ENCODE measurements around the gene SEMA4C. TPM values are rescaled to one million over a fixed set of nuclear protein-coding genes. Genes with fewer than 3 reads are reported as not detected.

The SEMA4C gene
- polyA plus RNA-seq, 3 donors: 0.08 to 5.7 (median 0.21) TPM

DNA sequence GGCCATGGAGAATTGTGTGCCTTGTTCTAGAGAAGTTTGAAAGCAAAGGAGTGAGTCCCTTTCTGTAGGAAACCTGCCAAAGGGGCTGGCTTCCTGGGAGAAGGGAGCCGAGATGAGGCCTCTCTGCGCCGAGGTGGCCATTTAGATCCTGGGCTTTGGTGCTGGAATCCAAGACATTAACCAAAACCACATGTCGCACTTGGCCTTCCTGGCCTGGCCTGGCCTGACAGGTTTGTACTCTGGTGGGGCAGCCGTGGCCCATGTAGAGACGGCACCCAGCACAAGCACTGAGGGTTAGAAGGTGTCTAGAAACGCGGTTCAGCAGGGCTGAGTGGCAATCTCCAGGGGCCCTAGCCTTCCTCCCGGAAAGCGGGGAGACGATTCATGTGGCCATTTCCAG is 46.7 kb downstream of the SEMA4C start:
- no peaks in the 10 kb centered on the region for H3K9me3 ChIP-seq (replicated peaks in 1 of 2; ENCODE audit: control insufficient read depth in 1 of 2, insufficient read depth in 1 of 2, low read length in 2 of 2)
- H4K20me1 ChIP-seq (ENCODE audit: insufficient read depth, low read length): peaks cover 63% of the 10 kb centered on the region
- no peak overlapping the region for H3K27ac ChIP-seq (ENCODE audit: low read depth in 1 of 2, low read length in 2 of 2)
- DNase-seq: no peak
- H3K9me3 Mint-ChIP-seq: no peaks in the 10 kb centered on the region
- H3K27ac Mint-ChIP-seq: no peak overlapping the region
- intact Hi-C loops (cut with micrococcal nuclease): no loop called here
- H2AFZ ChIP-seq (ENCODE audit: insufficient read depth, low read depth, low read length, poor library complexity, severe bottlenecking): no peak overlapping the region
- H3K9ac ChIP-seq (ENCODE audit: insufficient read depth, low read length, poor library complexity, severe bottlenecking): no peak overlapping the region
- H3K36me3 Mint-ChIP-seq: peaks cover 65 to 77% of the 10 kb centered on the region in 2 donors
- peaks cover 5 to 12% of the 10 kb centered on the region in 2 donors for H3K4me1 ChIP-seq (ENCODE audit: control insufficient read depth in 1 of 2, insufficient read depth in 2 of 2, low read length in 2 of 2)
- peaks cover 15% of the 10 kb centered on the region for H3K79me2 ChIP-seq (ENCODE audit: insufficient read depth, low read length)
- H3K4me2 ChIP-seq (replicated peaks; ENCODE audit: extremely low read depth, low read length, poor library complexity, severe bottlenecking): no peak overlapping the region
- peaks cover 0 to 8% (median 2%) of the 10 kb centered on the region in 3 donors for H3K27me3 Mint-ChIP-seq (ENCODE audit: low read depth in 3 of 3)
- TF ChIP-seq, protein P1, sequence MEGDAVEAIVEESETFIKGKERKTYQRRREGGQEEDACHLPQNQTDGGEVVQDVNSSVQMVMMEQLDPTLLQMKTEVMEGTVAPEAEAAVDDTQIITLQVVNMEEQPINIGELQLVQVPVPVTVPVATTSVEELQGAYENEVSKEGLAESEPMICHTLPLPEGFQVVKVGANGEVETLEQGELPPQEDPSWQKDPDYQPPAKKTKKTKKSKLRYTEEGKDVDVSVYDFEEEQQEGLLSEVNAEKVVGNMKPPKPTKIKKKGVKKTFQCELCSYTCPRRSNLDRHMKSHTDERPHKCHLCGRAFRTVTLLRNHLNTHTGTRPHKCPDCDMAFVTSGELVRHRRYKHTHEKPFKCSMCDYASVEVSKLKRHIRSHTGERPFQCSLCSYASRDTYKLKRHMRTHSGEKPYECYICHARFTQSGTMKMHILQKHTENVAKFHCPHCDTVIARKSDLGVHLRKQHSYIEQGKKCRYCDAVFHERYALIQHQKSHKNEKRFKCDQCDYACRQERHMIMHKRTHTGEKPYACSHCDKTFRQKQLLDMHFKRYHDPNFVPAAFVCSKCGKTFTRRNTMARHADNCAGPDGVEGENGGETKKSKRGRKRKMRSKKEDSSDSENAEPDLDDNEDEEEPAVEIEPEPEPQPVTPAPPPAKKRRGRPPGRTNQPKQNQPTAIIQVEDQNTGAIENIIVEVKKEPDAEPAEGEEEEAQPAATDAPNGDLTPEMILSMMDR (IDR thresholded peaks at IDR 0.05): no peak
- H3K4me3 Mint-ChIP-seq: no peak overlapping the region
- H3K4me1 Mint-ChIP-seq: peaks cover 31% of the 10 kb centered on the region
- H3K4me3 ChIP-seq (replicated peaks in 1 of 3; ENCODE audit: low read depth in 2 of 3, low read length in 3 of 3): no peak overlapping the region
- no peaks in the 10 kb centered on the region for H3K27me3 ChIP-seq (ENCODE audit: control insufficient read depth in 2 of 2, insufficient read depth in 2 of 2, low read length in 2 of 2)
- peaks cover 42 to 75% of the 10 kb centered on the region in 2 donors for H3K36me3 ChIP-seq (replicated peaks in 1 of 2; ENCODE audit: control insufficient read depth in 1 of 2, insufficient read depth in 2 of 2, low read length in 2 of 2)
- WGBS (ENCODE audit: insufficient coverage): over 99% methylated on average over 11 of the region's 11 CpGs

DNA sequence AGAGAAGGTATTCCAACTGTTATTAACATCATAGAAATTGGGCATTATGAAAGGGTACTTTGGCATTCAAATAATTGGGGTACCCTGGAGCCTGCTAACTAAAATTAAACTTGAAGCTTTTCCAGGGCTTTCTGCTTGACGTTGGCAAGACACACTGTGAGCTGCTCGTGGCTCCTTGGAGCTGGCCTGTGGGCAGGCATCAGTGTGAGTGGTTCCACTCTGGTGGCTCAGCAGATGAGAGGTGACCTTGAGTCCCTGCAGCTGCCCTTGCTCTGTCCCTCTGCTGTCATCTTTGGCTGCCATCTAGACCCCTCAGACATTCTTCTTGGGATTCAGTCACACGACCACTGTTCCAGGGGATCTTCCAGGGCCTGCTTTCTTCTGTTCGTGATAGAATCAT is 47.1 kb downstream of the SEMA4C start:
- peaks cover 38 to 71% of the 10 kb centered on the region in 2 donors for H3K36me3 ChIP-seq (replicated peaks in 1 of 2; ENCODE audit: control insufficient read depth in 1 of 2, insufficient read depth in 2 of 2, low read length in 2 of 2)
- H3K36me3 Mint-ChIP-seq: peaks cover 65 to 73% of the 10 kb centered on the region in 2 donors
- no peaks in the 10 kb centered on the region for H3K9me3 ChIP-seq (replicated peaks in 1 of 2; ENCODE audit: control insufficient read depth in 1 of 2, insufficient read depth in 1 of 2, low read length in 2 of 2)
- TF ChIP-seq, protein P1 (IDR thresholded peaks at IDR 0.05): no peak
- no peak overlapping the region for H3K4me3 Mint-ChIP-seq
- H3K27me3 ChIP-seq (ENCODE audit: control insufficient read depth in 2 of 2, insufficient read depth in 2 of 2, low read length in 2 of 2): no peaks in the 10 kb centered on the region
- WGBS (ENCODE audit: insufficient coverage): 98% methylated on average over 4 of the region's 4 CpGs
- DNase-seq: no peak
- H3K9me3 Mint-ChIP-seq: no peaks in the 10 kb centered on the region
- intact Hi-C loops (cut with micrococcal nuclease): no loop called here
- peak overlapping the region in 2 of 7 donors; percentile 3 to 10 for H3K27ac Mint-ChIP-seq
- H3K4me1 Mint-ChIP-seq: peaks cover 35% of the 10 kb centered on the region
- peaks cover 67% of the 10 kb centered on the region for H4K20me1 ChIP-seq (ENCODE audit: insufficient read depth, low read length)
- H3K4me1 ChIP-seq (ENCODE audit: control insufficient read depth in 1 of 2, insufficient read depth in 2 of 2, low read length in 2 of 2): peaks cover 9 to 16% of the 10 kb centered on the region in 2 donors
- H2AFZ ChIP-seq (ENCODE audit: insufficient read depth, low read depth, low read length, poor library complexity, severe bottlenecking): no peak overlapping the region
- H3K79me2 ChIP-seq (ENCODE audit: insufficient read depth, low read length): peaks cover 19% of the 10 kb centered on the region
- H3K4me3 ChIP-seq (replicated peaks in 1 of 3; ENCODE audit: low read depth in 2 of 3, low read length in 3 of 3): no peak overlapping the region
- no peak overlapping the region for H3K27ac ChIP-seq (ENCODE audit: low read depth in 1 of 2, low read length in 2 of 2)
- H3K4me2 ChIP-seq (replicated peaks; ENCODE audit: extremely low read depth, low read length, poor library complexity, severe bottlenecking): no peak overlapping the region
- H3K27me3 Mint-ChIP-seq (ENCODE audit: low read depth in 3 of 3): peaks cover 2 to 10% (median 3%) of the 10 kb centered on the region in 3 donors
- H3K9ac ChIP-seq (ENCODE audit: insufficient read depth, low read length, poor library complexity, severe bottlenecking): no peak overlapping the region

Measured in CD14-positive monocyte (primary cell).